Kidney (tissue), 14 donors: ENCODE results near the gene MVP. TPM values are rescaled to one million over a fixed set of nuclear protein-coding genes. Genes with fewer than 3 reads are reported as not detected.

ENCODE experiments used
- DNase-seq, 5 donors: peaks; one replicate each; pipeline ENCODE4 v3.0.0-alpha.2; 2013 to 2020
- FAIRE-seq: peaks from 2 replicates; lab custom pipeline; 2012; peaks lifted over from hg19 to GRCh38; lab: Jason Lieb, UNC
- H3K27ac ChIP-seq, 2 donors: one replicate each; pipeline ENCODE4 v1.7.0; 2013; ENCODE audit warnings: low read depth in 2 of 2, low read length in 2 of 2, inconsistent platforms in 1 of 2
- H3K27me3 ChIP-seq: one replicate; pipeline ENCODE4 v1.7.1; 2013; ENCODE audit warnings: low read length, inconsistent platforms; ENCODE audit not compliant: control insufficient read depth, insufficient read depth
- H3K36me3 ChIP-seq, 3 donors: one replicate each; pipeline versions ENCODE4 v1.7.0 to v1.7.1; 2013; ENCODE audit warnings: low read length in 3 of 3, control low read depth in 1 of 3, inconsistent platforms in 1 of 3; ENCODE audit not compliant: insufficient read depth in 3 of 3, control insufficient read depth in 2 of 3
- H3K4me1 ChIP-seq, 3 donors: one replicate each; pipeline versions ENCODE4 v1.7.0 to v1.7.1; 2013; ENCODE audit warnings: low read length in 3 of 3, inconsistent platforms in 1 of 3, low read depth in 1 of 3; ENCODE audit not compliant: control insufficient read depth in 2 of 3, insufficient read depth in 2 of 3
- H3K4me3 ChIP-seq, 3 donors: one replicate each; pipeline versions ENCODE4 v1.7.0 to v1.8.1; 2013; ENCODE audit warnings: low read length in 3 of 3, control low read depth in 1 of 3, inconsistent platforms in 1 of 3
- H3K9ac ChIP-seq, 3 donors: one replicate each; pipeline versions ENCODE4 v1.7.0 to v1.7.1; 2013; ENCODE audit warnings: low read length in 3 of 3, control low read depth in 1 of 3, inconsistent platforms in 1 of 3
- H3K9me3 ChIP-seq, 3 donors: one replicate each; pipeline versions ENCODE4 v1.7.0 to v1.7.1; 2013; ENCODE audit warnings: low read length in 3 of 3, control low read depth in 1 of 3, inconsistent platforms in 1 of 3; ENCODE audit not compliant: control insufficient read depth in 2 of 3, insufficient read depth in 1 of 3
- CTCF ChIP-seq: IDR thresholded peaks from 3 replicates; pipeline ENCODE4 v1.5.1; 2012; ENCODE audit warnings: mild to moderate bottlenecking, moderate library complexity, borderline replicate concordance; ENCODE audit not compliant: insufficient read depth; ENCODE audit errors: extremely low read depth
- intact Hi-C: fragments of 100-400 bp; cut with DNase I; formaldehyde crosslinking; loops from one replicate; pipeline ENCODE4 v1.11.1; 2022
- polyA plus RNA-seq: library from polyadenylated mRNA; stranded (reverse); fragments of 350-450 nt; fragmentation: Illumina TruSeq; extraction: RNeasy Lipid Tissue Mini Kit (QIAGEN cat#74804); gene quantifications from one replicate; pipeline ENCODE4 v1.2.3, GENCODE V29; 2014; ENCODE audit warnings: low read depth, low replicate concordance; ENCODE audit not compliant: insufficient read depth
- total RNA-seq: library from RNA; stranded (reverse); fragmentation: NEBNext Ultra II Directional; extraction: Animal tissue kit (Norgen Biotek cat#: 25700); gene quantifications from one replicate; pipeline ENCODE4 v1.2.1, GENCODE V29; 2021
- donor health status: control.
- donor health status: control.
- donor health status: control.
- donor health status: control.
- donor health status: control.
- donor health status: DM: yes; HTN: yes; CAD: no.
- donor health status: Normal renal cell carcinoma (clear cell type).

MVP gene
- total and polyA plus RNA-seq, 2 donors from 2014 or later: 123 to 271 TPM

GRCh38 chr16:29811170-29811895 lies 8.9 kb upstream of the MVP start:
- peaks cover 2 to 38% (median 12%) of the 10 kb centered on the region in 3 donors for H3K4me1 ChIP-seq
- DNase-seq: peak; percentile 96 to 99 (median 97)
- peaks cover 0 to 3% (median 2%) of the 10 kb centered on the region in 3 donors for H3K36me3 ChIP-seq
- intact Hi-C loops: no loop called here
- peak overlapping the region; percentile 36 to 58 (median 46) for H3K9ac ChIP-seq
- FAIRE-seq: peak; percentile 97
- peak overlapping the region; percentile 83 to 95 for H3K27ac ChIP-seq
- peak overlapping the region; percentile 54 to 66 (median 65) for H3K4me3 ChIP-seq
- H3K9me3 ChIP-seq: no peaks in the 10 kb centered on the region
- no peak for TF ChIP-seq CTCF
- H3K27me3 ChIP-seq: no peaks in the 10 kb centered on the region

- intact Hi-C loops: no loop called here
Measured at GRCh38 chr16:29811896-29812665, 8.2 kb upstream of the MVP start, which contains the start of gene PRRT2. Gene PRRT2 (plus strand): TSS chr16:29812193. CDS start chr16:29813055, 862 bp downstream.

More at GRCh38 chr16:29811896-29812665, 8.2 kb upstream of the MVP start, which contains the start of gene PRRT2:
- TF ChIP-seq CTCF: no peak
- peaks cover 2 to 40% (median 15%) of the 10 kb centered on the region in 3 donors for H3K4me1 ChIP-seq
- H3K27ac ChIP-seq: peak within 1 kb of the TSS; percentile 83 to 95
- H3K27me3 ChIP-seq: no peaks in the 10 kb centered on the region
- H3K9me3 ChIP-seq: no peaks in the 10 kb centered on the region
- peak; percentile 84 to 93 (median 92) for DNase-seq
- peaks cover 0 to 3% (median 2%) of the 10 kb centered on the region in 3 donors for H3K36me3 ChIP-seq
- no peak for FAIRE-seq
- H3K4me3 ChIP-seq: peak within 1 kb of the TSS; percentile 65 to 68 (median 66)
- H3K9ac ChIP-seq: peak within 1 kb of the TSS; percentile 36 to 58 (median 46)
